ENCODE data around the gene SACS.

GRCh38 chr13:23472189-23472588 lies 38.7 kb upstream of the SACS start:
- TF ChIP-seq CTCF (IDR thresholded peaks at IDR 0.05): no peak
- no peak for TF ChIP-seq POLR2A (IDR thresholded peaks at IDR 0.05)
- no peak for TF ChIP-seq POLR2AphosphoS5 (IDR thresholded peaks at IDR 0.05)
- no peak for TF ChIP-seq EP300 (IDR thresholded peaks at IDR 0.05; ENCODE audit: low read depth)
